HFFc6 (cell line): ENCODE results near the gene PTPN13. TPM values are rescaled to one million over a fixed set of nuclear protein-coding genes. Genes with fewer than 3 reads are reported as not detected.

ENCODE experiments used
- DNase-seq: peaks from one replicate; pipeline ENCODE4 v3.0.0-alpha.2; 2018
- H3K27ac Mint-ChIP-seq: 2 replicates; pipeline ENCODE4 v1.8.0; 2020; ENCODE audit warnings: mild to moderate bottlenecking, mixed read lengths
- H3K27me3 Mint-ChIP-seq: 2 replicates; pipeline ENCODE4 v1.8.0; 2021; ENCODE audit warnings: mild to moderate bottlenecking, moderate library complexity, mixed read lengths; ENCODE audit not compliant: insufficient read depth
- H3K36me3 Mint-ChIP-seq: 2 replicates; pipeline ENCODE4 v1.8.0; 2021; ENCODE audit warnings: low read depth, mixed read lengths
- H3K4me1 Mint-ChIP-seq: 2 replicates; pipeline ENCODE4 v1.8.0; 2020; ENCODE audit warnings: low read depth, mixed read lengths
- H3K4me3 Mint-ChIP-seq: 2 replicates; pipeline ENCODE4 v1.8.0; 2020; ENCODE audit warnings: mild to moderate bottlenecking, moderate library complexity, mixed read lengths
- H3K9me3 Mint-ChIP-seq: 2 replicates; pipeline ENCODE4 v1.8.0; 2020; ENCODE audit warnings: mild to moderate bottlenecking, mixed read lengths
- total RNA-seq, 6 experiments: library from RNA; stranded (reverse); fragmentation: NEBNext Ultra II Directional; extraction: Animal tissue kit (Norgen Biotek cat#: 25700); gene quantifications; 2 replicates in 1 of 6; 3 replicates in 5 of 6; pipeline ENCODE4 v1.2.3, GENCODE V29; 2021
- TF ChIP-seq, protein P1 (sequence below): fragments of 200-600 bp; sonication (generic); IDR thresholded peaks from 2 replicates; pipeline ENCODE4 v1.5.0; 2021; ENCODE audit warnings: antibody characterized with exemption, mild to moderate bottlenecking

The PTPN13 gene
- total RNA-seq, 6 experiments from 2014 or later, result 48.2 to 65.7 (median 58.1) TPM

DNA sequence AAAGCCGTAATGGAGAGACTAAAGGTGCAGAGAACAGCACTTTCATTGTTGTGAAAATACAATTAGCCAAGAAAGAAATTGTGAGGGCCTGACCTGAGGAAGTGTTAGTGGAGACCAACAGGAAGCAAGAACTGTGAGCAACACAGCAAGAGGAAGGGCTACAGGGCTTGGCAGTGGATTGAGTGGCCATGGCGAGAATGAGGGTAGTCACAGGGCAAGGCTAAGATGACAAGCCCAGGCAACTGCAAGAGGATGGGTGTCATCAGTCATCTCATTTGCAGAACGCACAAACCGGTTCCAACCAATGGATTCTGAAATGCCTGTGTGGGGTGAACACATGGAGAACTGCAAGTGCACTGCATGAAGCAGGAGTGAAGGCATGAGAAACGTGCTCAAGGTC, 251.5 kb downstream of the PTPN13 start:
- H3K36me3 Mint-ChIP-seq, result peaks cover 10% of the 10 kb centered on the region; the same call in 1 of the 2 replicates
- no peak overlapping the region for H3K4me3 Mint-ChIP-seq
- peaks cover 73% of the 10 kb centered on the region for H3K4me1 Mint-ChIP-seq
- no peaks in the 10 kb centered on the region for H3K27me3 Mint-ChIP-seq
- no peaks in the 10 kb centered on the region for H3K9me3 Mint-ChIP-seq
- TF ChIP-seq, protein P1, sequence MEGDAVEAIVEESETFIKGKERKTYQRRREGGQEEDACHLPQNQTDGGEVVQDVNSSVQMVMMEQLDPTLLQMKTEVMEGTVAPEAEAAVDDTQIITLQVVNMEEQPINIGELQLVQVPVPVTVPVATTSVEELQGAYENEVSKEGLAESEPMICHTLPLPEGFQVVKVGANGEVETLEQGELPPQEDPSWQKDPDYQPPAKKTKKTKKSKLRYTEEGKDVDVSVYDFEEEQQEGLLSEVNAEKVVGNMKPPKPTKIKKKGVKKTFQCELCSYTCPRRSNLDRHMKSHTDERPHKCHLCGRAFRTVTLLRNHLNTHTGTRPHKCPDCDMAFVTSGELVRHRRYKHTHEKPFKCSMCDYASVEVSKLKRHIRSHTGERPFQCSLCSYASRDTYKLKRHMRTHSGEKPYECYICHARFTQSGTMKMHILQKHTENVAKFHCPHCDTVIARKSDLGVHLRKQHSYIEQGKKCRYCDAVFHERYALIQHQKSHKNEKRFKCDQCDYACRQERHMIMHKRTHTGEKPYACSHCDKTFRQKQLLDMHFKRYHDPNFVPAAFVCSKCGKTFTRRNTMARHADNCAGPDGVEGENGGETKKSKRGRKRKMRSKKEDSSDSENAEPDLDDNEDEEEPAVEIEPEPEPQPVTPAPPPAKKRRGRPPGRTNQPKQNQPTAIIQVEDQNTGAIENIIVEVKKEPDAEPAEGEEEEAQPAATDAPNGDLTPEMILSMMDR, result no peak
- H3K27ac Mint-ChIP-seq, result no peak overlapping the region
- no peak for DNase-seq

DNA sequence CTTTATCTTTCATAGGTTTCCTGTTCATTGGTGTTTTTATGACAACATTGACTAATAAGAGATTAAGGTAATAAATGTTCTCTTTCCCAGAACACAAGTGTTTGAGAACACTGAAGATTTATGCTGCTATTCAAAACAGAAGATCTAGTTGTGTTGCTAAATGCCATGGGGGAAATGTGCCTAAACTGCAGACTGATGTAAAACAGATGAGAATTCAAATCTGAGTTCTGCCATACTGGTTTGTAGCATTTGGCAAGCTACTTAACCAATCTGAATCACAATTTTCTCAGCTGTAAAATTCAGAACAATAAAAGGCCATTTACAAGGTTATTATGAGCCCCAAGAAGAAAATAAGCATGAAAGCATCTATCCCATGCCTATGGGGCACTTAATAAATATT, 252.8 kb downstream of the PTPN13 start:
- Mint-ChIP-seq H3K27me3 (no peaks in the 10 kb centered on the region), H3K36me3 (peaks cover 10% of the 10 kb centered on the region; the same call in 1 of the 2 replicates), H3K4me3 (no peak overlapping the region), H3K9me3 (no peaks in the 10 kb centered on the region), H3K27ac (no peak overlapping the region), H3K4me1 (peaks cover 63% of the 10 kb centered on the region)
- TF ChIP-seq, protein P1, result no peak
- no peak for DNase-seq

DNA sequence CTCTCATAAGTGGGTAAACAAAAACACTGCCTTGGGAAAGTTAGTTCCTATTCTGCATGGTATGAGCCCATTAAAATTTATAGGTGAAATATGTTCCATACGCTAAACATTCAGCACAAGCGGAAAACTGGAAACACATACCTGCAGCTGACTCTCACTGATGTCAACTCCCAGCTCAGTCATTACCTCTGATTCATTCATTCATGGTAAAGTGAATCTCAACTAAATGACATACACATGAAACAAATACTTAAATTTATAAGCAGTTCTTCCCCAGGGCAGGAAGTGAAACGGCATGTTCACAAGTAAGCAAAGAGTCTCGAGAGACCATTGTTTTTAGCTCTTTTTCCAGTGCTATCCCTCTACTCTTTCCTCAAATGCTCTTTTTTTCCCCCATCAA, 253.5 kb downstream of the PTPN13 start:
- Mint-ChIP-seq H3K27ac (peak overlapping the region; percentile 92), H3K4me1 (peaks cover 60% of the 10 kb centered on the region), H3K36me3 (peaks cover 10% of the 10 kb centered on the region; the same call in 1 of the 2 replicates), H3K27me3 (no peaks in the 10 kb centered on the region), H3K4me3 (peak overlapping the region; percentile 86), H3K9me3 (no peaks in the 10 kb centered on the region)
- no peak for DNase-seq
- TF ChIP-seq, protein P1, result no peak

DNA sequence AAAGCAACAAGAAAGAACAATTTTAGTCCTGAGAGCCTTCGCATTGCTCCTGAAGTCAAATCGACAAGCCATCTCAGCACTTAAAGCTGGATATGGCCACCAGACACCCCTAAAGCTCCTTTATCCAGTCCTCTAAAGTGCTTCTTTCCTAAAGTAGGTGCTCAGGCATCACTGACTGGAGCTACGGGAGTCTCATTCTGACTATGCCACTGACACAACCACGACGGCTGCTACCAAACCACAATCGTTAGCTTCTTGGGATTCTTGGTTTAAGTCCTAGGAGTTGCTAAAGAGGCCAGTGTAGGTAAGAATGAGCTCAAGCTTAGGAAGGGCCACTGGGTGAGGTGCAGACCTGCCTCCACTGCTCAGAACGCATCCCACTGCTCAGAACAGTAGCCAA, 254.0 kb downstream of the PTPN13 start:
- Mint-ChIP-seq H3K27me3 (no peaks in the 10 kb centered on the region), H3K4me1 (peaks cover 57% of the 10 kb centered on the region)

DNA sequence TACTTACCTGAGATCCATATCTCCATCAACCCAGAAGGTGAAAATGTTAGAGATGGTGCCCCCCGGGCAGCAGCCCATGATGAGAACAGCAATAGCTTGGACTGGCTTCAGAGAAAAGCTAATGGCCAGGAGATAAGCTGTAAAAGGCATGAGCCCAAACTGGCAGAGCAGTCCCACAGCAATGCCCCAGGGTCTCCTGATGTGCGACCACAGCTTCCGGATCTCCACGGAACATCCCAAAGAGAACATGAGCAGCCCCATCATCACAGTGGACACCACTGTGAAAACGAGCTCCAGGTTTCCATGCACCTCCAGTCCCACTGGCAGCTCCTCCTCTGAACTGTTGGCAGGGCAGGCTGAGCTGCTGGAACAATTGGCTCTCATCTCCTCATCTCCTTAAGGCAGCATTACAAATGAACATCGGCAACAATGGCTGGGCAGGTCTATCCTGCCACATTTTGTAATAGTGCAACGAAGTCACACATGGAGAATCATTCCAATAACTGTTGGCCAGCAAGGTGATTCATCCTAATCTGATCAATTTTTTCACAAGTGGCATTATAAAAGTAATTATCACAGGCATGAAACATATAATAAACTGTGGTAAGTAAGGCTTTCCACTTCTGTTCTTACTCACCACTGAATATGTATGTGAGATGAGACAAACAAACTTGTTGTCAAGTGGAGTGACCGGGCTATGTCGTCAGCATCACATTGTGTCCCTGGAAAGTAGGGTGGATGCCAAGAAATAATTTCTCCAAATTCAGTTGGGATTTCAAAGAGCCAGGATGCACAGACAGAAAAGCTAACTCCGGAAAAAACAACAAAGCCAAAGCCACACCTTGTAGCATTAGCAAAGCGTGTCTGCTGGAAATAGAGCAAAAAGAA, 254.9 kb downstream of the PTPN13 start, which contains the start of gene SLC10A6:
Gene SLC10A6, minus strand, starts transcription at position 653 of the 888 bp plus-strand sequence. Its CDS starts 269 bp downstream, at position 384.
- peaks cover 10% of the 10 kb centered on the region; the same call in 1 of the 2 replicates for H3K36me3 Mint-ChIP-seq
- peaks cover 55% of the 10 kb centered on the region for H3K4me1 Mint-ChIP-seq
- H3K4me3 Mint-ChIP-seq, result peak within 1 kb of the TSS; percentile 86
- no peaks in the 10 kb centered on the region for H3K9me3 Mint-ChIP-seq
- no peaks in the 10 kb centered on the region for H3K27me3 Mint-ChIP-seq
- no peak for DNase-seq
- H3K27ac Mint-ChIP-seq, result peak within 1 kb of the TSS; percentile 92
- TF ChIP-seq, protein P1, result no peak

More for the DNA sequence above, 254.0 kb downstream of the PTPN13 start:
- DNase-seq, result peak; percentile 60
- Mint-ChIP-seq H3K27ac (peak overlapping the region; percentile 92), H3K4me3 (peak overlapping the region; percentile 86), H3K36me3 (peaks cover 10% of the 10 kb centered on the region; the same call in 1 of the 2 replicates), H3K9me3 (no peaks in the 10 kb centered on the region)
- TF ChIP-seq, protein P1, result no peak
